NT2/D1 (cell line): ENCODE results near the gene ZNF319.

Experiments used
- DNase-seq: peaks from one replicate; pipeline ENCODE4 v3.0.0-alpha.2; 2011; ENCODE audit warnings: low read depth, low spot score
- H3K27me3 ChIP-seq: 2 replicates; pipeline ENCODE4 v1.6.0; 2011; ENCODE audit warnings: mild to moderate bottlenecking; ENCODE audit not compliant: insufficient read length, insufficient read depth
- H3K36me3 ChIP-seq: 2 replicates; pipeline ENCODE4 v1.6.1; 2011; ENCODE audit warnings: mild to moderate bottlenecking, low read length, mixed read lengths; ENCODE audit not compliant: insufficient read depth, insufficient read length
- H3K4me1 ChIP-seq: 2 replicates; pipeline ENCODE4 v1.5.1; 2011; ENCODE audit not compliant: insufficient read depth, insufficient read length
- H3K4me3 ChIP-seq: 2 replicates; pipeline ENCODE4 v1.5.1; 2011; ENCODE audit warnings: low read depth; ENCODE audit not compliant: insufficient read length
- H3K9ac ChIP-seq: 2 replicates; pipeline ENCODE4 v1.6.0; 2011; ENCODE audit warnings: low read depth; ENCODE audit not compliant: insufficient read length
- H3K9me3 ChIP-seq: 2 replicates; pipeline ENCODE4 v1.5.1; 2011; ENCODE audit warnings: mild to moderate bottlenecking, low read length; ENCODE audit not compliant: insufficient read depth
- SUZ12 ChIP-seq: IDR thresholded peaks from 2 replicates; pipeline ENCODE4 v1.6.1; 2011; ENCODE audit not compliant: insufficient read length, insufficient read depth; ENCODE audit errors: extremely low read depth
- YY1 ChIP-seq: IDR thresholded peaks from 2 replicates; pipeline ENCODE4 v1.6.1; 2011; ENCODE audit not compliant: insufficient read length, insufficient read depth
- ZNF274 ChIP-seq: IDR thresholded peaks from 2 replicates; pipeline ENCODE4 v1.6.1; 2011; ENCODE audit warnings: mild to moderate bottlenecking, low read depth, low read length

Gene ZNF319

GRCh38 chr16:57948027-57948426 lies 52.4 kb downstream of the ZNF319 start:
- no peak for DNase-seq
- TF ChIP-seq ZNF274 (no peak), YY1 (no peak), SUZ12 (no peak)

DNA sequence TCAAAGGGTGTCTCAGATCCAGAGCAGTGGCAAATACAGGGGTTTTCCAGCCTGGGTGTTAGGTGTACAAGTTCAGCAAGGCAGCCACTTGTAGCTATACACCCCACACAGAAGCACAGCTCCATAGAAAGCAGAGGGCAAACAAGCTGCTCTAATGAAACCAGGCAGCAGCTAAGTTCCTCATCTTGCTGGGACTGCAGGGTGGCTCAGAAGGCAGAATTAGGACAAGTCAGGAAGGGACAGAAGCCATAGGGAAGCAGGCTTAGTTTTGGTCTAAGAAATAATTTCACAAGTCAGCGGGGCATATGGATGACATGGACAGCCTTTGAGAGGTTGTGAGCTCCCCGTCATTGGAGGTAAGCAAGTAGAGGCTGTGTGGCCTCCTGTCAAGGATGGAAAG lies 53.2 kb downstream of the ZNF319 start:
- Histone ChIP-seq H3K9me3 (no peaks in the 10 kb centered on the region), H3K27me3 (no peaks in the 10 kb centered on the region), H3K36me3 (no peaks in the 10 kb centered on the region), H3K4me1 (peaks cover 15% of the 10 kb centered on the region), H3K9ac (no peak overlapping the region), H3K4me3 (no peak overlapping the region)
- TF ChIP-seq YY1 = no peak
- no peak for TF ChIP-seq SUZ12
- TF ChIP-seq ZNF274 = no peak
- DNase-seq = no peak

More at GRCh38 chr16:57948027-57948426, 52.4 kb downstream of the ZNF319 start:
- Histone ChIP-seq H3K4me3 (no peak overlapping the region), H3K9ac (no peak overlapping the region), H3K4me1 (peaks cover 15% of the 10 kb centered on the region), H3K27me3 (no peaks in the 10 kb centered on the region), H3K9me3 (no peaks in the 10 kb centered on the region), H3K36me3 (no peaks in the 10 kb centered on the region)

- TF ChIP-seq YY1 (no peak), ZNF274 (no peak), SUZ12 (no peak)
- no peaks in the 10 kb centered on the region for H3K9me3 ChIP-seq
- no peaks in the 10 kb centered on the region for H3K27me3 ChIP-seq
- no peak overlapping the region for H3K9ac ChIP-seq
- no peak overlapping the region for H3K4me3 ChIP-seq
- peaks cover 10% of the 10 kb centered on the region for H3K4me1 ChIP-seq
- no peak for DNase-seq
- no peaks in the 10 kb centered on the region for H3K36me3 ChIP-seq
Measured at GRCh38 chr16:57946181-57946801, 54.2 kb downstream of the ZNF319 start.

DNA sequence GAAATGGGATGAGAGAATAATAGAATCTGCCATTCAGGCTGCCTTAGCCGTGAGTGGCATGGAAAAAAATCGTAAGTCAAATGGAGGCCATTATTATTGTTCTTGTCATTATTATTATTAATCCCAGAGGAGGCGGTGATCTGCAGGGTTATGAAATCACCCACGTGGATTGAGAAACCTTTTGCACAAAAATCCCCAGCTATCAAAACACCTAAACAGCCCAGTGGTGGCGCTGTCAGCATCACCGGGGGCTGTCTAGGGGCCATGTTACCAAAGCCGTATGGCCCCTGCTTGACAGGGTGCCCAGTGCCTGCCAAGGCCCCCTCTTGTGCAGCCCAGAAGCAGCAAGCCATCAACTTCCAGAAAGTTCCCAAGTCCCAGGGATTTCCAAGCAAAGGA lies 54.7 kb downstream of the ZNF319 start:
- Histone ChIP-seq H3K4me1 (peaks cover 9% of the 10 kb centered on the region), H3K9me3 (no peaks in the 10 kb centered on the region), H3K36me3 (no peaks in the 10 kb centered on the region), H3K9ac (no peak overlapping the region), H3K27me3 (no peaks in the 10 kb centered on the region), H3K4me3 (no peak overlapping the region)
- no peak for DNase-seq
- TF ChIP-seq YY1 (no peak), ZNF274 (no peak), SUZ12 (no peak)

DNA sequence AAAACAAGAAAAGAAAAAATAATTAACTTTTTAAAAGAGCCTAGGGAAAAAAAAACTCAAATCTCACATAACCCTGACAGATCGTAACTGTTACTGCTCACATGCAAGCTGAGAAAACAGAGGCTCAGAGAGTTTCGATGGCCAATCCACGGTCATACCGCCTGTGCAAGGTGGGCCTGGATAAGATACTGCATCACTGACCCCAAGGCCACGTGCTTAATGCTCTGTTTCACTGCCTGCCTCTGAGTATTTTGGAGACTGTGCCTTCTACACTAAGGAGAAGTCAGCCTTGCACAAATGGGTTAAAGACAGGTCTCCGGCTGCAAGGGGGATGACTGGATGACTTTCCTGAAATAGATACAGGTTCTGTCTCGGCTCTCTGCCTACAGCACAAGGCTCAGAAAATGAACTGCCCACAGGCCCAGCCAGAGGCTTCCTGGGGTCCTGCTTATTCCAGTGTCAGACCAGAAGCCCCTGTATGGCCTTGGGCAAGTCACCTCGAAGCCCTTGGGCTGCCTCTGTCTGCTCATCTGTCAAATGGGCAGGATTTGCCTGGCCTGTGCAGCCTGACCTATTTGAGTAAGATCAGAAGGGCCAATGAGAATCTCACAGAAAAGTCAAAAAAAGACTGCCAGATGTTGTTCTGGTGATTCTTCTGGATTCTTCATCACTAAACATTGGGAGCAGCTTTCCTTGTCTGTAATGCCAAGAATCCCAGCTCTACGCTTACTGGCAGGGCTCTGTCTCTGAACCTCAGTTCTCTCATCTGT lies 55.3 kb downstream of the ZNF319 start:
- H3K4me1 ChIP-seq = peaks cover 7% of the 10 kb centered on the region
- H3K27me3 ChIP-seq = no peaks in the 10 kb centered on the region
- H3K9ac ChIP-seq = peak overlapping the region; percentile 46
- TF ChIP-seq ZNF274 (no peak), YY1 (no peak), SUZ12 (no peak)
- no peaks in the 10 kb centered on the region for H3K9me3 ChIP-seq
- H3K4me3 ChIP-seq = no peak overlapping the region
- H3K36me3 ChIP-seq = no peaks in the 10 kb centered on the region
- no peak for DNase-seq
